ENCODE data around the gene DNAH14. TPM values are rescaled to one million over a fixed set of nuclear protein-coding genes. Genes with fewer than 3 reads are reported as not detected.

DNAH14 gene
- total RNA-seq, 1 experiment from 2014 or later = 47.0 TPM

- ChIA-PET POLR2A (no interaction called here), CTCF (no interaction called here)
- no peak for DNase-seq (ENCODE audit: low read depth, low spot score)
- H3K4me1 ChIP-seq (ENCODE audit: control insufficient read depth, insufficient read depth, low read length) = no peaks in the 10 kb centered on the region
- intact Hi-C loops (cut with micrococcal nuclease; ENCODE audit: unreplicated experiment) = no loop called here
- peaks cover 2% of the 10 kb centered on the region; the same call in 1 of the 2 replicates for H3K36me3 ChIP-seq (ENCODE audit: control insufficient read depth, insufficient read depth, low read length)
- no peak for ATAC-seq
- no peak overlapping the region for H3K27ac ChIP-seq (ENCODE audit: low read length)
- no peak overlapping the region for H3K4me3 ChIP-seq (ENCODE audit: low read depth in 2 of 2, low read length in 2 of 2)
- H3K9me3 ChIP-seq (ENCODE audit: control insufficient read depth, insufficient read depth, low read depth, low read length) = no peaks in the 10 kb centered on the region
- in situ Hi-C loops (cut with HindIII; ENCODE audit: low pct_unique_long_range_greater_than_20kb, low sequenced_read_pairs) = no loop called here
- no peaks in the 10 kb centered on the region for H3K27me3 ChIP-seq (ENCODE audit: control insufficient read depth, insufficient read depth, low read length)
- TF ChIP-seq POLR2AphosphoS5 (IDR thresholded peaks at IDR 0.05; ENCODE audit: low read depth, low read length) (no peak), SIN3A (IDR thresholded peaks at IDR 0.05; ENCODE audit: borderline replicate concordance, insufficient read depth, low read depth, low read length) (no peak), REST (IDR thresholded peaks at IDR 0.05; ENCODE audit: insufficient read depth in 1 of 2, low read depth in 2 of 2, low read length in 1 of 2) (no peak), TCF7L2 (IDR thresholded peaks at IDR 0.05; ENCODE audit: low read depth, low read length) (no peak), CTCF (IDR thresholded peaks at IDR 0.05) (no peak)
- BruUV-seq (replicated peaks) = no TSS peak
These were observed 28.2 kb downstream of the DNAH14 start for GRCh38 chr1:224957696-224958095.

- ATAC-seq (no peak), DNase-seq (ENCODE audit: low read depth, low spot score) (no peak)
- CTCF ChIA-PET = no interaction called here
- intact Hi-C loops (cut with micrococcal nuclease; ENCODE audit: unreplicated experiment) (no loop called here), in situ Hi-C loops (cut with HindIII; ENCODE audit: low pct_unique_long_range_greater_than_20kb, low sequenced_read_pairs) (no loop called here)
- H3K27me3 ChIP-seq (ENCODE audit: control insufficient read depth, insufficient read depth, low read length) = no peaks in the 10 kb centered on the region
- peaks cover 4% of the 10 kb centered on the region; the same call in 1 of the 2 replicates for H3K36me3 ChIP-seq (ENCODE audit: control insufficient read depth, insufficient read depth, low read length)
- BruUV-seq (replicated peaks) = no TSS peak
- H3K9me3 ChIP-seq (ENCODE audit: control insufficient read depth, insufficient read depth, low read depth, low read length) = no peaks in the 10 kb centered on the region
- POLR2A ChIA-PET = no interaction called here
- no peak overlapping the region for H3K4me3 ChIP-seq (ENCODE audit: low read depth in 2 of 2, low read length in 2 of 2)
- no peaks in the 10 kb centered on the region for H3K4me1 ChIP-seq (ENCODE audit: control insufficient read depth, insufficient read depth, low read length)
- H3K27ac ChIP-seq (ENCODE audit: low read length) = no peak overlapping the region
- no peak for TF ChIP-seq POLR2AphosphoS5 (IDR thresholded peaks at IDR 0.05; ENCODE audit: low read depth, low read length)
These were observed 29.0 kb downstream of the DNAH14 start for GRCh38 chr1:224958490-224958889.

GRCh38 chr1:224959115-224959514 lies 29.6 kb downstream of the DNAH14 start:
- Histone ChIP-seq H3K9me3 (ENCODE audit: control insufficient read depth, insufficient read depth, low read depth, low read length) (no peaks in the 10 kb centered on the region), H3K4me3 (ENCODE audit: low read depth in 2 of 2, low read length in 2 of 2) (no peak overlapping the region), H3K36me3 (ENCODE audit: control insufficient read depth, insufficient read depth, low read length) (peaks cover 4% of the 10 kb centered on the region; the same call in 1 of the 2 replicates), H3K27me3 (ENCODE audit: control insufficient read depth, insufficient read depth, low read length) (no peaks in the 10 kb centered on the region), H3K4me1 (ENCODE audit: control insufficient read depth, insufficient read depth, low read length) (no peaks in the 10 kb centered on the region), H3K27ac (ENCODE audit: low read length) (no peak overlapping the region)
- TF ChIP-seq REST (IDR thresholded peaks at IDR 0.05; ENCODE audit: insufficient read depth in 1 of 2, low read depth in 2 of 2, low read length in 1 of 2) = no peak
- no peak for TF ChIP-seq POLR2AphosphoS5 (IDR thresholded peaks at IDR 0.05; ENCODE audit: low read depth, low read length)
- ChIA-PET POLR2A (no interaction called here), CTCF (no interaction called here)
- BruUV-seq (replicated peaks) = no TSS peak
- ATAC-seq = no peak
- intact Hi-C loops (cut with micrococcal nuclease; ENCODE audit: unreplicated experiment) = no loop called here
- in situ Hi-C loops (cut with HindIII; ENCODE audit: low pct_unique_long_range_greater_than_20kb, low sequenced_read_pairs) = no loop called here
- DNase-seq (ENCODE audit: low read depth, low spot score) = no peak

Measured in Panc1 (cell line).